Neuronal stem cell (in vitro differentiated cells): ENCODE results near the gene ACACB.

Experiments
- DNase-seq: peaks from one replicate; pipeline ENCODE4 v3.0.0-alpha.2; 2013; ENCODE audit warnings: low spot score
- H2AFZ ChIP-seq: one replicate; pipeline ENCODE4 v1.6.1; 2013; ENCODE audit warnings: mild to moderate bottlenecking, low read length, inconsistent platforms
- H2AK5ac ChIP-seq: 2 replicates; pipeline ENCODE4 v1.6.1; 2013; ENCODE audit warnings: low read depth, mild to moderate bottlenecking, inconsistent platforms, low read length, moderate library complexity, mixed read lengths
- H2BK120ac ChIP-seq: 2 replicates; pipeline ENCODE4 v1.6.1; 2013; ENCODE audit warnings: low read depth, mild to moderate bottlenecking, inconsistent platforms, low read length, moderate library complexity, mixed read lengths
- H2BK12ac ChIP-seq: one replicate; pipeline ENCODE4 v1.6.1; 2013; ENCODE audit warnings: low read length, inconsistent platforms
- H2BK15ac ChIP-seq: 2 replicates; pipeline ENCODE4 v1.6.1; 2013; ENCODE audit warnings: mild to moderate bottlenecking, low read length, inconsistent platforms, mixed read lengths
- H2BK5ac ChIP-seq: one replicate; pipeline ENCODE4 v1.6.1; 2013; ENCODE audit warnings: inconsistent platforms, mild to moderate bottlenecking, low read length, moderate library complexity
- H3K14ac ChIP-seq: one replicate; pipeline ENCODE4 v1.6.1; 2013; ENCODE audit warnings: low read length, inconsistent platforms
- H3K18ac ChIP-seq: 2 replicates; pipeline ENCODE4 v1.6.1; 2013; ENCODE audit warnings: low read length, inconsistent platforms
- H3K23ac ChIP-seq: 2 replicates; pipeline ENCODE4 v1.6.1; 2013; ENCODE audit warnings: low read depth, mild to moderate bottlenecking, mixed read lengths, low read length, inconsistent platforms; ENCODE audit not compliant: poor library complexity
- H3K27ac ChIP-seq: replicated peaks from 3 replicates; pipeline ENCODE4 v1.5.1; 2013; ENCODE audit warnings: low read length, inconsistent platforms
- H3K27me3 ChIP-seq, 3 experiments: 2 replicates each; pipeline ENCODE4 v1.6.1; 2013; ENCODE audit warnings: low read length in 3 of 3, mild to moderate bottlenecking in 2 of 3, inconsistent platforms in 1 of 3, low read depth in 1 of 3, mixed read lengths in 1 of 3, moderate library complexity in 1 of 3; ENCODE audit not compliant: control insufficient read depth in 3 of 3, insufficient read depth in 3 of 3
- H3K36me3 ChIP-seq, 2 donors: replicated peaks in 1 of 2; 2 replicates each; pipeline ENCODE4 v1.6.1; 2013; ENCODE audit warnings: low read length in 2 of 2; ENCODE audit not compliant: control insufficient read depth in 2 of 2, insufficient read depth in 2 of 2
- H3K4ac ChIP-seq: 2 replicates; pipeline ENCODE4 v1.6.1; 2013; ENCODE audit warnings: inconsistent platforms, mild to moderate bottlenecking, low read length, moderate library complexity
- H3K4me1 ChIP-seq, 2 donors: 1 replicate in 1 of 2; 2 replicates in 1 of 2; pipeline ENCODE4 v1.6.1; 2013; ENCODE audit warnings: low read length in 2 of 2, low read depth in 1 of 2; ENCODE audit not compliant: control insufficient read depth in 2 of 2, insufficient read depth in 1 of 2
- H3K4me2 ChIP-seq: one replicate; pipeline ENCODE4 v1.6.1; 2013; ENCODE audit warnings: mild to moderate bottlenecking, low read length, inconsistent platforms; ENCODE audit not compliant: insufficient read depth, poor library complexity, severe bottlenecking
- H3K4me3 ChIP-seq, 2 donors: 2 replicates each; pipeline ENCODE4 v1.5.1; 2013; ENCODE audit warnings: low read length in 2 of 2, mild to moderate bottlenecking in 2 of 2, inconsistent platforms in 1 of 2, moderate library complexity in 1 of 2
- H3K79me1 ChIP-seq: one replicate; pipeline ENCODE4 v1.6.1; 2013; ENCODE audit warnings: low read depth, mild to moderate bottlenecking, inconsistent platforms, low read length, moderate library complexity
- H3K9ac ChIP-seq: one replicate; pipeline ENCODE4 v1.6.1; 2013; ENCODE audit warnings: mild to moderate bottlenecking, low read depth, low read length, inconsistent platforms; ENCODE audit not compliant: poor library complexity
- H3K9me3 ChIP-seq, 2 donors: replicated peaks in 1 of 2; 2 replicates each; pipeline versions ENCODE3 to v1.6.1; 2013; ENCODE audit warnings: low read length in 2 of 2, mild to moderate bottlenecking in 2 of 2, inconsistent platforms in 1 of 2, low read depth in 1 of 2, mixed read lengths in 1 of 2, moderate library complexity in 1 of 2; ENCODE audit not compliant: control insufficient read depth in 2 of 2, insufficient read depth in 1 of 2
- H4K8ac ChIP-seq: one replicate; pipeline ENCODE4 v1.6.1; 2013; ENCODE audit warnings: low read depth, mild to moderate bottlenecking, inconsistent platforms, low read length, moderate library complexity
- H4K91ac ChIP-seq: one replicate; pipeline ENCODE4 v1.6.1; 2013; ENCODE audit warnings: low read length, low read depth, mild to moderate bottlenecking, inconsistent platforms; ENCODE audit not compliant: poor library complexity
- WGBS, 2 donors: extraction: QIAGEN DNeasy Blood & Tissue Kit; methylation state at CpG; one replicate each; pipeline ENCODE4 v1.1.7; 2013; ENCODE audit warnings: missing lambda C conversion rate in 2 of 2, mixed read lengths in 1 of 2; ENCODE audit not compliant: insufficient read length in 2 of 2, insufficient replicate concordance in 1 of 2; ENCODE audit errors: extremely low coverage in 2 of 2; 5-methylcytosine and 5-hydroxymethylcytosine counted together

ACACB gene

DNA sequence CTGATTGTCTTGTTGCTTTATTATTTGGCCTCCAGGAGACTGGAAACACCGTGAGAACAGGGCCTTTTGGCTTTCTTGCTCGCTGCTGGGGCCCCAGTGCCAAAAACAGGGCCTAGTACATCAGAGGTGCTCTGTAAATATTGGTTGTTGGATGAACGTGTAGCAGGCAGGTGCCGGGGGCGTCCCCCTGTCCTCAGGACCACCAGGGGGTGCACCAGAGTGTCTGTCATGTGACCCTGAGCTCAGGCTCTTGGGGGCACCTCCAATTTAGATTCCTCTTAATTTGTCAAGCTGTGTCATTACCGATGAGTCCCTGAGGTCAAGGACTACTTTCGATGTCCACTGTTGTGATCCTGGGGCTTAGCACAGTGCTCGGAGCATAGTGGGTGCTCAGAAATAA, 87.1 kb downstream of the ACACB start:
- no peak overlapping the region for H3K4me3 ChIP-seq
- no peak overlapping the region for H3K4ac ChIP-seq
- WGBS, 2 donors: no CpG with 5 or more reads among the region's 8 CpGs
- H3K23ac ChIP-seq: no peak overlapping the region
- H3K18ac ChIP-seq: peak overlapping the region; percentile 2
- H2BK5ac ChIP-seq: no peak overlapping the region
- H3K27me3 ChIP-seq: no peaks in the 10 kb centered on the region
- H3K79me1 ChIP-seq: peaks cover 2% of the 10 kb centered on the region
- no peak overlapping the region for H4K8ac ChIP-seq
- H3K4me2 ChIP-seq: no peak overlapping the region
- H4K91ac ChIP-seq: no peak overlapping the region
- no peak overlapping the region for H2AK5ac ChIP-seq
- H2BK15ac ChIP-seq: no peak overlapping the region
- no peaks in the 10 kb centered on the region for H3K9me3 ChIP-seq
- no peak overlapping the region for H3K9ac ChIP-seq
- H3K36me3 ChIP-seq: peaks cover 2 to 7% of the 10 kb centered on the region in 2 donors
- peaks cover 0 to 5% of the 10 kb centered on the region in 2 donors for H3K4me1 ChIP-seq
- H2BK120ac ChIP-seq: no peak overlapping the region
- no peak overlapping the region for H3K27ac ChIP-seq
- no peak for DNase-seq
- H3K14ac ChIP-seq: no peak overlapping the region
- H2AFZ ChIP-seq: no peak overlapping the region
- no peak overlapping the region for H2BK12ac ChIP-seq

- peaks cover 0 to 4% of the 10 kb centered on the region in 2 donors for H3K9me3 ChIP-seq
- WGBS, 2 donors: no CpG with 5 or more reads among the region's 14 CpGs
Measured at GRCh38 chr12:109209082-109209481, 92.7 kb downstream of the ACACB start.

DNA sequence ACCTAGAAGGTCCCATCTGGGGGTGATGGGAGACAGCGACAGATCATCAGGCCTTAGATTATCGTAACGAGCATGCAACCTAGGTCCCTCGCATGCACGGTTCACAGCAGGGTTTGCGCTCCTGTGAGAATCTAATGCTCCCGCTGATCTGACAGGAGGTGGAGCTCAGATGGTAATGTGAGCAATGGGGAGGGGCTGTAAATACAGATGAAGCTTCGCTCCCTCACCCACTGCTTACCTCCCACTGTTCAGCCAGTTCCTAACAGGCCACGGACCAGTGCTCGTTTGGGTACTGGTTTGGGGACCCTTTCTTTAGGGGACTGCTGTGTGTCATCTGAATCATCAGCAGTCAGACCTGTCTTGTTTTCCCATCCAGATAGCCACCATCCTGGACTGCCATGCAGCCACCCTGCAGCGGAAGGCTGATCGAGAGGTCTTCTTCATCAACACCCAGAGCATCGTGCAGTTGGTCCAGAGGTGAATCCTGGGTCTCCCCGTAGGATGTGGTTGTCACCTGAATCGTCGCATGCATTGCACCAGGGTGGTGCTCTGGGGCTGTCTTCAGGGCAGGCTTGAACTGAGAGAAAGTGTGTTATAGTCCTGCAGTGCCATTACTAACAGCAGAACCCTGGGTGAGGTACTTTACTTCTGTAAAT, 96.2 kb downstream of the ACACB start:
- Histone ChIP-seq H2BK5ac (no peak overlapping the region), H3K27me3 (no peaks in the 10 kb centered on the region), H3K4me3 (no peak overlapping the region), H3K9ac (no peak overlapping the region), H3K14ac (no peak overlapping the region), H4K91ac (no peak overlapping the region), H2AK5ac (no peak overlapping the region), H3K9me3 (peaks cover 0 to 4% of the 10 kb centered on the region in 2 donors), H3K4me1 (no peaks in the 10 kb centered on the region), H3K36me3 (peaks cover 2 to 3% of the 10 kb centered on the region in 2 donors), H4K8ac (no peak overlapping the region), H2BK15ac (no peak overlapping the region), H3K79me1 (no peaks in the 10 kb centered on the region), H3K23ac (no peak overlapping the region), H2BK120ac (no peak overlapping the region), H2AFZ (no peak overlapping the region), H3K4me2 (no peak overlapping the region), H3K18ac (no peak overlapping the region), H3K4ac (no peak overlapping the region), H3K27ac (no peak overlapping the region), H2BK12ac (no peak overlapping the region)
- no CpG with 5 or more reads among the region's 16 CpGs for WGBS, 2 donors
- DNase-seq: no peak

More at GRCh38 chr12:109209082-109209481, 92.7 kb downstream of the ACACB start:
- Histone ChIP-seq H2BK120ac (no peak overlapping the region), H2AFZ (no peak overlapping the region), H2BK12ac (no peak overlapping the region), H2BK5ac (no peak overlapping the region), H3K4me2 (no peak overlapping the region), H3K23ac (peak overlapping the region; percentile 73), H2AK5ac (no peak overlapping the region), H4K8ac (no peak overlapping the region), H2BK15ac (no peak overlapping the region), H3K27me3 (no peaks in the 10 kb centered on the region), H3K9ac (peak overlapping the region; percentile 51), H3K4me1 (no peaks in the 10 kb centered on the region), H3K18ac (no peak overlapping the region), H3K79me1 (peaks cover 2% of the 10 kb centered on the region), H3K36me3 (peaks cover 2 to 3% of the 10 kb centered on the region in 2 donors), H3K4me3 (no peak overlapping the region), H3K4ac (no peak overlapping the region), H3K14ac (peak overlapping the region; percentile 27), H4K91ac (no peak overlapping the region), H3K27ac (no peak overlapping the region)
- DNase-seq: no peak

GRCh38 chr12:109214131-109214530, 97.7 kb downstream of the ACACB start:
- Histone ChIP-seq H3K4me3 (no peak overlapping the region), H4K8ac (no peak overlapping the region), H3K9ac (no peak overlapping the region), H3K27me3 (no peaks in the 10 kb centered on the region), H2BK15ac (no peak overlapping the region), H3K14ac (no peak overlapping the region), H3K4me2 (no peak overlapping the region), H3K36me3 (peaks cover 2 to 3% of the 10 kb centered on the region in 2 donors), H3K4ac (no peak overlapping the region), H3K27ac (no peak overlapping the region), H2BK12ac (no peak overlapping the region), H2AK5ac (no peak overlapping the region), H3K9me3 (peaks cover 0 to 4% of the 10 kb centered on the region in 2 donors), H4K91ac (no peak overlapping the region), H3K4me1 (no peaks in the 10 kb centered on the region), H2BK5ac (no peak overlapping the region), H2BK120ac (no peak overlapping the region), H3K79me1 (no peaks in the 10 kb centered on the region), H2AFZ (no peak overlapping the region), H3K18ac (no peak overlapping the region), H3K23ac (no peak overlapping the region)
- DNase-seq: no peak
- WGBS, 2 donors: no CpG with 5 or more reads among the region's 3 CpGs
